Mesenteric fat pad (tissue), 1 donor: ENCODE data around the gene ZFAND4. TPM values are rescaled to one million over a fixed set of nuclear protein-coding genes. Genes with fewer than 3 reads are reported as not detected.
A peak's percentile ranks its signal among the peaks of the same experiment; 100 is the strongest.
"Not testable (repeated sequence)": the region's sequence is repeated elsewhere in the genome, so short reads cannot be mapped to it uniquely, and the experiment has no call there.

Source experiments
- DNase-seq: peaks from one replicate; pipeline ENCODE4 v3.0.0-alpha.2; 2020; ENCODE audit warnings: low spot score
- long read RNA-seq: library from polyadenylated mRNA; unstranded; transcript quantifications from one replicate; pipeline ENCODE4 v2.0.0, GENCODE V29; 2020
- total RNA-seq: library from RNA; stranded (reverse); fragmentation: NEBNext Ultra II Directional; extraction: Animal tissue kit (Norgen Biotek cat#: 25700); gene quantifications from one replicate; pipeline ENCODE4 v1.2.1, GENCODE V29; 2021
- donor health status: DM: yes; HTN: yes; CAD: no.

Gene ZFAND4
- total RNA-seq = 9.2 TPM
- long read RNA-seq, partial matches to known transcripts = 0 of 5 reads
- long read RNA-seq, other reads (novel, unspliced or antisense) = 5 of 5 reads

GRCh38 chr10:45672181-45673073, at the start of gene ZFAND4:
TSS of gene ZFAND4 (minus strand) at chr10:45672772. CDS start at chr10:45663725, 9,047 bp downstream.
- DNase-seq = peak; percentile 99

- not testable (repeated sequence) for DNase-seq
Observed at GRCh38 chr10:45721503-45721902, 48.9 kb upstream of the ZFAND4 start.

GRCh38 chr10:45717642-45718041, 45.1 kb upstream of the ZFAND4 start:
- DNase-seq = not testable (repeated sequence)

DNA sequence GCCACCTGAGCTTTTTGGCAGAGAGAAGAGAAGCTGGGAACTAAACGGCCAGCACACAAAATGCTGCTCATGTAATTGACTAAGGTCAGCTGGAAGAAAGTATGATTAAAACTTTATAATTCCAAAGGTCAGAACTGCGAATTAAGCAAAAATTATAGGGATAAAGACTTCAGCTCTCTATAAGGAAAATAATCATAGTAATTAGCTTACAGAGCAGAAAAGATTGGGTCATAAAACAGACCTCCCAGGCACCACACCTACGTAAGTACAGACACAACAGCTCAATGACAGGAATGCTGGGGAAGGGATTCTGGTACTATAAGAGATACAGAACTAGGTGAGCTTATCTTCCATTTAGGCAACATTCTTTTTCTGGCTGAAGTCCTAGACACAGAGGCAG, 44.5 kb upstream of the ZFAND4 start:
- not testable (repeated sequence) for DNase-seq

DNA sequence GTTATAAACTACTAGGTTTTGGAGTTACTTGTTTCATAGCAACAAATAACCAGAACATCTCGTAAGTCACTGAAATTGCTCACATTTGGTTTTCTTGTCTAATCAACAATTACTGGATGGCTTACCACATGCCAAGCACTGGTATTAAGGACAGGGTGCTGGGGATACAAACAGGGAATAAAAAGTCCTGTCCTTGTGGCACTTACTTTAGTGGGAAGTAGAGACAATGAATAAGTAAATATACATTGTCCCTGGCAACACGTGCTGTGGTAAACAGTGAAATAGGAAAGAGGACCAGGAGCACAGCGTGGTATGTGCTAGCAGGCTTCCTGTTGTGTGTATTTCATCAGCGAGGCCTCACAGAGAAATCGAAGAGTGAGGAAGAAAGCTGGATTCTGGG, 38.7 kb upstream of the ZFAND4 start:
- not testable (repeated sequence) for DNase-seq

- DNase-seq = not testable (repeated sequence)
Observed at GRCh38 chr10:45710200-45710796, 37.7 kb upstream of the ZFAND4 start.

GRCh38 chr10:45678467-45678866, 5.9 kb upstream of the ZFAND4 start:
- DNase-seq = not testable (repeated sequence)

- DNase-seq = no peak
Observed at GRCh38 chr10:45675388-45675787, 2.8 kb upstream of the ZFAND4 start.

GRCh38 chr10:45673074-45673648, 589 bp upstream of the ZFAND4 start:
- DNase-seq = no peak

- DNase-seq = not testable (repeated sequence)
Observed at GRCh38 chr10:45671300-45671699, 1.3 kb downstream of the ZFAND4 start.

DNA sequence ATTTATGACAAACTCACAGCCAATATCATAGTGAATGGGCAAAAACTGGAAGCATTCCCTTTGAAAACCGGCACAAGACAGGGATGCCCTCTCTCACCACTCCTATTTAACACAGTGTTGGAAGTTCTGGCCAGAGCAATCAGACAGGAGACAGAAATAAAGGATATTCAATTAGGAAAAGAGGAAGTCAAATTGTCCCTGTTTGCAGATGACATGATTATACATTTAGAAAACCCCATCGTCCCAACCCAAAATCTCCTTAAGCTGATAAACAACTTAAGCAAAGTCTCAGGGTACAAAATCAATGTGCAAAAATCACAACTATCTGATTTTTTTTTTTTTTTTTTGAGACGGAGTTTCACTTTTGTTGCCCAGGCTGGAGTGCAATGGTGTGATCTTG, 2.7 kb downstream of the ZFAND4 start:
- DNase-seq = not testable (repeated sequence)

GRCh38 chr10:45660876-45661411, 11.6 kb downstream of the ZFAND4 start:
- no peak for DNase-seq

DNA sequence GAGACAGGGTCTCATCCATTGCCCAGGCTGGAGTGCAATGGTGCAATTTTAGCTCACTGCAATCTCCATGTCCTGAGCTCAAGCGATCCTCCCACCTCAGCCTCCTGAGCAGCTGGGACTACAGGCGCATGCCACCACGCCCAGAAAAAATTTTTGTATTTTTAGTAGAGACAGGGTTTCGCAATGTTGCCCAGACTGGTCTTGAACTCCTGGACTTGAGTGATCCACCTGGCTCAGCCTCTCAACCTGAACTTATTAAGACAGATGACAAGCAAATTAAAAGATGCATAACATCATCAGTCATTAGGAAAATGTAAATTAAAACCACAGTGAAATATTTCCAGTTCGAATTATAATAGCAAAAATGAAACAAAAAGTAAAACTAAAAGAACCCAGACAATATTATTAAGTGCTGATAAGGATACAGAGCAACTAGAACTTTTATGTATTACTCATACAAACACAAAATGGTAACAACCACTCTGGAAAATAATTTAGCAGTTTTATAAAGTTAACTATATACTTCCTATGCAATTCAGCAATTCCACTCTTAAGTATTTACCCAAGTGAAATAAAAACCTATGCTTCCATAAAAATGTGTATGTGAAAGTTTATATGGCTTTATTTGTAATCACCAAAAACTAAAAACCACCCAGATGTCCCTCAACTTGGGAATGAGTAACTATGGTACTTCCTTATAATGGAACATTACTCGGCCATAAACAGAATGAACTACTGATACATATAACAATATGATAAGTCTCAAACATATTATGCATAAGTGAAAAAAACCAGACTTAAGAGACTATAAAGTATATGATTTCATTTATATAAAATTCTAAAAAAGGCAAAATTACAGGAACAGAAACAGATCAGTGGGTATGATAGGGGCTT, 15.3 kb downstream of the ZFAND4 start:
- no peak for DNase-seq

DNA sequence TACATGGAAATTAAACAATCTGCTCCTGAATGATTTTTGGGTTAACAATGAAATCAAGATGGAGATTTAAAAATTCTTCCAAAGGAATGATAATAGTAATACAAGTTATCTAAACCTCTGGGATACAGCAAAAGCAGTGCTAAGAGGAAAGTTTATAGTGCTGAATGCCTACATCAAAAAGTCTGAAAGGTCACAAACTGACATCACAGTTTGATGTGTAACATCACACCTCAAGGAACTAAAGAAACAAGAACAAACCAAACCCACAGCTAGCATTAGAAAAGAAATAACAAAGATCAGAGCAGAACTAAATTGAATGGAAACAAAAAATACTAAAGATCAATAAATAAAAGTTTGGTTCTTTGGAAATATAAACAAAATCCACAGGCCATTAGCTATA, 17.4 kb downstream of the ZFAND4 start:
- DNase-seq = no peak

DNA sequence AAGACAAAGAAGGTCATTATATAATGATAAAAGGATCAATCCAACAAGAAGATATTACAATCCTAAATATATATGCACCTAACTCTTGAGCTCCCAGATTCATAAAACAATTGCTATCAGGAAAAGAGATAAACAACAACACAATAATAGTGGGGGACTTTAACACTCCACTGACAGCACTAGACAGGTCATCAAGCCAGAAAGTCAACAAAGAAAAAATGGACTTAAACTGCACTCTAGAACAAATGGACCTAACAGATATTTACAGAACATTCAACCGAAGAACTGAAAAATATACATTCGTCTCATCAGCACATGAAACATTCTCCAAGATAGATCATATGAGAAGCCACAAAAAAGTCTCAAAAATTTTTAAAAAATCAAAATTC, 17.8 kb downstream of the ZFAND4 start:
- DNase-seq = not testable (repeated sequence)

DNA sequence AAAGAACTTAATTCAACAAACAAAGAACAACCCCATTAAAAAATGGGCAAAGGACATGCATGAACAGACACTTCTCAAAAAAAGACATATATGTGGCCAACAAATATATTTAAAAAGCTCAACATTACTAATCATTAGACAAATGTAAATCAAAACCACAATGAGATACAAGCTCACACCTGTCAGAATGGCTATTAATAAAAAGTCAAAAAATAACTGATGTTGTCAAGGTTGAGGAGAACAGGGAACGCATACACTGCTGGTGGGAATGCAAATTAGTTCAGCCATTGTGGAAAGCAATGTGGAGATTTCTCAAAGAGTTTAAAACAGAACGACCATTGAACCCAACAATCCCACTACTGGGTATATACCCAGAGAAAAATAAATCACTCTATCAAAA, 19.1 kb downstream of the ZFAND4 start:
- DNase-seq = no peak

DNA sequence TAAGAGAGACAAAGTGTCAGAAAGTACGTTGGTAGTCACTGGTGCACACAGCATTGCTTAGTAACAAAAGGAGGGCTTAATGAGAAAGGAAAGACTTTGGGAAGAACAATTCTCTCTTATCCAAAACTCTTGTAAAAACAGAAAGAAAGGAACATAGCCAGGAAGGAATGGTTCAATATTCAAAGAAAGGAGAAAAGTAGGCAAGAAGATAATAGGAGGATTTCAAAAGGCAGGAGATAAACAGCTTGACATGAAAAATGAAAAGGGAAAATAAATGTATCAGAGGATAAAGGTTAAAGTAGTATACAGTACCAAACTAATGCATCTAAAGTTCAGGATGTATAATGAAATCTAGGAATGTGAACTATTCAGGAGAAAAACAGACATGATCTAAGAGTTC, 20.1 kb downstream of the ZFAND4 start:
- no peak for DNase-seq

DNA sequence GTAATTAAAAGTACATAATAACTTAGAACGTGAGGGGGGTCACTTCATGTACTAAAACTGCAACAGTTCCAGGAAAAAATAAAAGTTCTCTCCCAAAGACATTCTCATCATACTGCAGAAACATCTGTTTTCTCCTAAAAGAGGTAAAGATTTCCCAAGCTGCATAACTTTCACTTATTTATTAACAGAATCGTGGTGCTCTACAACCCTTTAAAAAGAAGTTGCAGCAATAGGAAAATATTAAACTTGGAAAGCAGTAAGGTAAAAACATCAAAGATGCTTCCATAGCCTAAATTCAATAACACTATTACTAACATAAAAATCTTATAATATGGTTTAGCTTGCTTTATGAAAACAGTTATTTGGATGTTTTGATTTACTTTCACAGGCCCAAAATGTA, 23.3 kb downstream of the ZFAND4 start:
- DNase-seq = no peak

- DNase-seq = no peak
Observed at GRCh38 chr10:45647118-45647517, 25.5 kb downstream of the ZFAND4 start.

DNA sequence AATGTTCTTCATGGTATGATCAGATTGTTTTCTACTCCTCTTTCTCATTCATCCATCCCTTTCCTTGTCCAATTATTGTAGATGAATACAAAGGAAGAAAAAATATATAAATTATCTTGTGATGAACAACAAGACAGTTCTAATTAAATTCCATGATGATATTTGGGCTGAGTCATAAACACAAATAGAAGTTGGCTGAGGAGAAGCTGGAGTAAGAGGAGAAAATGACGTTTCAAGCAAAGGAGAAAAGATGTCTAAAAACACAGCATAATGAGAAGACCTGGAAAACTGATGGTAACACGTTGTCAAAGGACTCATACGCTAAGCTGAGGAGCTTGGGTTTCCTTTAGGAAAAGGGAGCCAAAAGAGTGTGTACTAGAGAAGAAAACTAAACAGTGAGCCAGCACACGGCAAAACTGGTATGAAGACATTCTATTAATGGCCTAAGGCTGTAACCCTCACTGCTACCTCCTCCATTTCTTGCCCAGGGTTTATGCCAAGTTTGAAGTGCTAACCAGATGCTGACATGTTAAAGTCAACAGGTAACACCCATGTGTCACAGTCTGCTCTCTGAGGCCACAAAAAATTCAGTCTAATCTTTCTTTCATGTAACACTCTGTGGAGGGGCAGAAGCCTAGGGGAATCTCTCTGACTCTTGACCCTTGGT, 26.1 kb downstream of the ZFAND4 start:
- no peak for DNase-seq
